Measurements from ENCODE around the gene SIGLEC7. TPM values are rescaled to one million over a fixed set of nuclear protein-coding genes. Genes with fewer than 3 reads are reported as not detected.

SIGLEC7 gene
- total RNA-seq: not detected in 2 replicates

DNA sequence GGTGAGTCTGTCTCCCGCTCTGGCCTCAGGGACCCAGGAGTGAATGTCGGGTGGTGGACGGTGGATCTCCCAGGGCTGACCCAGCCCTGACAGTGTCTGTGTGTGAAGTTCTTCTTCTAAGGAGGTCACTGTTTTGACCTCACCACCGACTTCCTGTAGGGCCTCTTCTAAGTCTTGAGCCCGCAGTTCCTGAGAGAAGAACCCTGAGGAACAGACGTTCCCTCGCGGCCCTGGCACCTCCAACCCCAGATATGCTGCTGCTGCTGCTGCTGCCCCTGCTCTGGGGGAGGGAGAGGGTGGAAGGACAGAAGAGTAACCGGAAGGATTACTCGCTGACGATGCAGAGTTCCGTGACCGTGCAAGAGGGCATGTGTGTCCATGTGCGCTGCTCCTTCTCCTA lies at the start of gene SIGLEC7:
SIGLEC7 (plus strand) TSS at position 183 of the 400 bp plus-strand sequence; CDS start at position 252, 69 bp downstream.

GRCh38 chr19:51108066-51108804 lies 33.9 kb upstream of the SIGLEC7 start, which contains the start of gene CTU1:
TSS of gene CTU1 (minus strand) at chr19:51108409. CDS start at chr19:51104569, 3,840 bp downstream.

GRCh38 chr19:51124729-51125128 lies 17.4 kb upstream of the SIGLEC7 start, which contains the start of gene SIGLEC9:
TSS of gene SIGLEC9 (plus strand) at chr19:51124906. CDS start at chr19:51124975, 69 bp downstream.

Other genes with a start within 250 kb of the SIGLEC7 start
- not detected in 2 replicates for gene KLK4, start 230.9 kb upstream of the SIGLEC7 start, total RNA-seq
- gene KLK5, start 189.3 kb upstream of the SIGLEC7 start, total RNA-seq: not detected in 2 replicates
- gene KLK6, start 172.7 kb upstream of the SIGLEC7 start, total RNA-seq: not detected in 2 replicates
- 0.13 TPM in 1 of 2 replicates, not detected in the other for gene KLK7, start 158.4 kb upstream of the SIGLEC7 start, total RNA-seq
- gene KLK8, start 140.7 kb upstream of the SIGLEC7 start, total RNA-seq: not detected in 2 replicates
- not detected in 2 replicates for gene KLK10, start 122.6 kb upstream of the SIGLEC7 start, total RNA-seq
- not detected in 2 replicates for gene KLK11, start 115.7 kb upstream of the SIGLEC7 start, total RNA-seq
- gene KLK12, start 107.3 kb upstream of the SIGLEC7 start, total RNA-seq: not detected in 2 replicates
- not detected in 2 replicates for gene KLK13, start 77.2 kb upstream of the SIGLEC7 start, total RNA-seq
- gene KLK14, start 59.4 kb upstream of the SIGLEC7 start, total RNA-seq: not detected in 2 replicates
- gene CTU1, start 33.9 kb upstream of the SIGLEC7 start, total RNA-seq: 5.3 and 8.8 TPM in 2 replicates
- not detected in 2 replicates for gene SIGLEC9, start 17.4 kb upstream of the SIGLEC7 start, total RNA-seq
- gene CD33, start 82.8 kb downstream of the SIGLEC7 start, total RNA-seq: not detected in 2 replicates
- gene SIGLECL1, start 108.8 kb downstream of the SIGLEC7 start, total RNA-seq: not detected in 2 replicates
- 0.13 TPM in 2 replicates for gene IGLON5, start 169.3 kb downstream of the SIGLEC7 start, total RNA-seq
- 0.91 and 1.2 TPM in 2 replicates for gene VSIG10L, start 199.8 kb downstream of the SIGLEC7 start, total RNA-seq
- gene ETFB, start 224.1 kb downstream of the SIGLEC7 start, total RNA-seq: 50.2 and 67.0 TPM in 2 replicates
- not detected in 2 replicates for gene CLDND2, start 226.7 kb downstream of the SIGLEC7 start, total RNA-seq
- gene NKG7, start 230.4 kb downstream of the SIGLEC7 start, total RNA-seq: not detected in 2 replicates
- not detected in 2 replicates for gene LIM2, start 245.7 kb downstream of the SIGLEC7 start, total RNA-seq
- not detected in 2 replicates for gene C19orf84, start 248.3 kb downstream of the SIGLEC7 start, total RNA-seq